ENCODE results near the gene M1AP. TPM values are rescaled to one million over a fixed set of nuclear protein-coding genes. Genes with fewer than 3 reads are reported as not detected.

M1AP gene
- total and polyA plus RNA-seq, 2 of the 8 experiments (the other 6 are each of a cell fraction or from before 2014, with no cell fraction given): 4.8 TPM

- H3K4me2 ChIP-seq (ENCODE audit: insufficient read depth in 1 of 2, low read depth in 2 of 2, low read length in 2 of 2): peak overlapping the region; percentile 63 to 88
- CTCF ChIA-PET (ENCODE audit: partially characterized antibody): interaction anchor here (0.8 to 4.2 kb wide), 6 partner anchors 12 to 34 kb away, joined by 3 to 20 read pairs (median 5); partner anchors contain the start of genes AUP1, CCDC142, HTRA2 and TTC31
- TF ChIP-seq RBBP5 (IDR thresholded peaks at IDR 0.05; ENCODE audit: borderline replicate concordance, low read depth, low read length): 0 out of 2 replicates have a peak, but pooled peaks have one; percentile 40
- TF ChIP-seq YY1 (IDR thresholded peaks at IDR 0.05; ENCODE audit: low read depth, low read length): peak; percentile 24; the same call in 1 of the 2 replicates
- TF ChIP-seq KDM4A (IDR thresholded peaks at IDR 0.05; ENCODE audit: low read depth, low read length, severe bottlenecking): peak; percentile 99
- TF ChIP-seq POLR2AphosphoS5 (IDR thresholded peaks at IDR 0.05; ENCODE audit: low read depth, low read length): no peak
- TF ChIP-seq SP2 (IDR thresholded peaks at IDR 0.05; ENCODE audit: low read length): peak; percentile 58
- TF ChIP-seq RNF2 (IDR thresholded peaks at IDR 0.05; ENCODE audit: borderline replicate concordance, low read depth, low read length, missing control alignments, poor library complexity, severe bottlenecking): peak; percentile 92
- TF ChIP-seq GABPA (IDR thresholded peaks at IDR 0.05; ENCODE audit: borderline replicate concordance, insufficient read depth, low read length): 0 out of 2 replicates have a peak, but pooled peaks have one; percentile 11
- peak; percentile 26; the same call in 1 of the 2 replicates for TF ChIP-seq EGR1 (IDR thresholded peaks at IDR 0.05; ENCODE audit: borderline replicate concordance, low read depth, low read length)
- peak; percentile 80 for TF ChIP-seq CHD2 (IDR thresholded peaks at IDR 0.05; ENCODE audit: low read length)
- no peak for TF ChIP-seq CHD1 (IDR thresholded peaks at IDR 0.05; ENCODE audit: low read depth, low read length)
- peak; percentile 47 for TF ChIP-seq EZH2 (IDR thresholded peaks at IDR 0.05; ENCODE audit: low read depth, low read length, severe bottlenecking)
Observed at GRCh38 chr2:74515981-74516633, 132.0 kb downstream of the M1AP start.

More at GRCh38 chr2:74515981-74516633, 132.0 kb downstream of the M1AP start:
- DNase-seq (ENCODE audit: low read depth in 1 of 2, low spot score in 2 of 2): peak in 1 of 2 experiments; percentile 95
- H3K79me1 ChIP-seq (ENCODE audit: low read depth, low read length): no peaks in the 10 kb centered on the region
- H4K5ac ChIP-seq (ENCODE audit: insufficient read length, low read depth, low read length): no peak overlapping the region
- H3K79me2 ChIP-seq (ENCODE audit: control insufficient read depth in 1 of 2, insufficient read depth in 2 of 2, low read length in 2 of 2): no peaks in the 10 kb centered on the region
- peaks cover 0 to 24% (median 10%) of the 10 kb centered on the region in 4 experiments; a peak in 6 of 7 replicates for H3K4me1 ChIP-seq (replicated peaks in 1 of 4; ENCODE audit: control insufficient read depth in 3 of 4, insufficient read depth in 4 of 4, low read length in 3 of 4)
- peak overlapping the region; percentile 68; the same call in 1 of the 2 replicates for H2BK12ac ChIP-seq (ENCODE audit: low read depth, low read length)
- peak overlapping the region; percentile 45 for H4K91ac ChIP-seq (replicated peaks; ENCODE audit: insufficient read length, low read length)
- peak overlapping the region; percentile 84 for H4K8ac ChIP-seq (ENCODE audit: extremely low read depth, insufficient read depth, low read length)
- FAIRE-seq: no peak
- H3K4me3 ChIP-seq (ENCODE audit: extremely low read depth in 1 of 4, insufficient read depth in 2 of 4, low read depth in 3 of 4, low read length in 4 of 4): peak overlapping the region in 1 of 4 experiments; percentile 62; a peak in 3 of 8 replicates
- POLR2A ChIA-PET (ENCODE audit: partially characterized antibody): interaction anchor here (0.8 to 6.7 kb wide), 6 partner anchors 10 to 38 kb away, joined by 3 to 63 read pairs (median 10); partner anchors contain the start of genes AUP1, HTRA2, LBX2 and LOXL3
- peaks cover 2 to 4% of the 10 kb centered on the region in 2 experiments for H4K20me1 ChIP-seq (replicated peaks in 1 of 2; ENCODE audit: control insufficient read depth in 1 of 2, insufficient read depth in 2 of 2, low read length in 2 of 2)
- peak overlapping the region; percentile 92; the same call in 1 of the 2 replicates for H2BK15ac ChIP-seq (ENCODE audit: low read length)
- H2BK120ac ChIP-seq (replicated peaks; ENCODE audit: low read depth, low read length): no peak overlapping the region
- H2BK20ac ChIP-seq (ENCODE audit: low read length): no peak overlapping the region
- H3K9me3 ChIP-seq (ENCODE audit: insufficient read depth in 2 of 2, low read depth in 1 of 2, low read length in 1 of 2): peaks cover 7 to 12% of the 10 kb centered on the region in 2 experiments
- H3K36me3 ChIP-seq (ENCODE audit: control insufficient read depth in 2 of 4, insufficient read depth in 4 of 4, low read length in 3 of 4): peaks cover 0 to 19% (median 0%) of the 10 kb centered on the region in 4 experiments; a peak in 1 of 8 replicates
- H3K56ac ChIP-seq (replicated peaks; ENCODE audit: insufficient read length, low read depth, low read length): no peak overlapping the region
- H3K23ac ChIP-seq (ENCODE audit: insufficient read length): no peak overlapping the region
- no peak overlapping the region for H3K14ac ChIP-seq (ENCODE audit: insufficient read length)
- H3K27me3 ChIP-seq (replicated peaks in 1 of 4; ENCODE audit: control insufficient read depth in 3 of 4, extremely low read depth in 1 of 4, insufficient read depth in 3 of 4, low read length in 3 of 4): peaks cover 68 to 93% (median 89%) of the 10 kb centered on the region in 4 experiments
- H2BK5ac ChIP-seq (ENCODE audit: low read depth, low read length): no peak overlapping the region
- peak overlapping the region; percentile 83 for H3K18ac ChIP-seq (ENCODE audit: extremely low read depth, low read length)
- H2AK5ac ChIP-seq (ENCODE audit: low read depth, low read length): no peak overlapping the region
- H3K23me2 ChIP-seq (ENCODE audit: low read depth, low read length): peaks cover 10% of the 10 kb centered on the region; the same call in 1 of the 2 replicates
- H3K4ac ChIP-seq (replicated peaks; ENCODE audit: insufficient read length, low read depth, low read length): no peak overlapping the region
- H3K9ac ChIP-seq (replicated peaks in 1 of 4; ENCODE audit: extremely low read depth in 1 of 4, low read depth in 3 of 4, low read length in 3 of 4): peak overlapping the region in 1 of 4 experiments; percentile 13; a peak in 1 of 7 replicates
- H3K27ac ChIP-seq (ENCODE audit: low read depth, low read length): no peak overlapping the region
- peak overlapping the region; percentile 61; the same call in 1 of the 2 replicates for H2AFZ ChIP-seq (ENCODE audit: low read length)
- WGBS, 2 experiments (ENCODE audit: extremely low coverage in 1 of 2, insufficient coverage in 1 of 2, insufficient read length in 1 of 2, insufficient replicate concordance in 2 of 2, low coverage in 1 of 2, low lambda C conversion rate in 2 of 2, missing lambda C conversion rate in 1 of 2): 12% methylated on average over 55 of the region's 72 CpGs; no CpG with 5 or more reads in 1 of the 2 experiments
